Amygdala (tissue), 56 donors: ENCODE results near the gene TNFRSF1A.

Experiments
- DNase-seq, 56 donors: peaks; one replicate each; lab custom pipeline; 2025; lab: John Stamatoyannopoulos, UW

Gene TNFRSF1A

GRCh38 chr12:6328045-6328779 lies 13.7 kb downstream of the TNFRSF1A start:
- no peak for DNase-seq

GRCh38 chr12:6327229-6328041 lies 14.4 kb downstream of the TNFRSF1A start:
- no peak for DNase-seq

GRCh38 chr12:6326316-6327228 lies 15.3 kb downstream of the TNFRSF1A start:
- peak in 2 of 56 donors; percentile 10 to 17 for DNase-seq

- no peak for DNase-seq
Measured at GRCh38 chr12:6324936-6325750, 16.7 kb downstream of the TNFRSF1A start.

GRCh38 chr12:6323995-6324711 lies 17.7 kb downstream of the TNFRSF1A start:
- no peak for DNase-seq

GRCh38 chr12:6323340-6323994 lies 18.4 kb downstream of the TNFRSF1A start:
- DNase-seq = peak in 9 of 56 donors; percentile 14 to 57 (median 28)

- no peak for DNase-seq
Measured at GRCh38 chr12:6322969-6323339, 18.9 kb downstream of the TNFRSF1A start.

GRCh38 chr12:6322352-6322751 lies 19.5 kb downstream of the TNFRSF1A start:
- DNase-seq = no peak

- DNase-seq = peak in 2 of 56 donors; percentile 12 to 14
Measured at GRCh38 chr12:6321905-6322304, 20.0 kb downstream of the TNFRSF1A start.

GRCh38 chr12:6319446-6319845 lies 22.4 kb downstream of the TNFRSF1A start:
- DNase-seq = no peak

- DNase-seq = no peak
Measured at GRCh38 chr12:6318440-6318879, 23.4 kb downstream of the TNFRSF1A start.

- DNase-seq = no peak
Measured at GRCh38 chr12:6317693-6318439, 24.0 kb downstream of the TNFRSF1A start.

GRCh38 chr12:6316921-6317692 lies 24.8 kb downstream of the TNFRSF1A start:
- DNase-seq = no peak

GRCh38 chr12:6315704-6316597 lies 25.9 kb downstream of the TNFRSF1A start:
- DNase-seq = no peak

GRCh38 chr12:6315184-6315583 lies 26.7 kb downstream of the TNFRSF1A start:
- no peak for DNase-seq

- no peak for DNase-seq
Measured at GRCh38 chr12:6314776-6315175, 27.1 kb downstream of the TNFRSF1A start.
